Measurements from ENCODE around the gene USP12.

GRCh38 chr13:27177852-27178251 is 6.2 kb upstream of the USP12 start:
- TF ChIP-seq CTCF (IDR thresholded peaks at IDR 0.05) = no peak
- TF ChIP-seq POLR2A (IDR thresholded peaks at IDR 0.05) = no peak
